Endothelial cell of umbilical vein (primary cell): ENCODE measurements around the gene AMIGO1. TPM values are rescaled to one million over a fixed set of nuclear protein-coding genes. Genes with fewer than 3 reads are reported as not detected.
A peak's percentile ranks its signal among the peaks of the same experiment; 100 is the strongest.

Experiments
- BruUV-seq: library from RNA; stranded (reverse); fragments of 400-500 nt; replicated peaks from 2 replicates; lab custom pipeline; 2021; lab: Mats Ljungman, UMichigan
- CTCF ChIA-PET: fragments of 300-600, 350-600 bp; sonication (Branson Sonifier 250); formaldehyde crosslinking; loops from one replicate; lab custom pipeline; 2021; ENCODE audit warnings: antibody characterized with exemption, inconsistent platforms; lab: Charles Lee
- POLR2A ChIA-PET: fragments of 300-600, 350-600 bp; sonication (Branson Sonifier 250); formaldehyde crosslinking; loops from one replicate; lab custom pipeline; 2021; ENCODE audit warnings: antibody characterized with exemption, inconsistent platforms; lab: Charles Lee
- DNase-seq: peaks from one replicate; pipeline ENCODE4 v3.0.0-alpha.2; 2011; ENCODE audit warnings: low read depth, low spot score
- FAIRE-seq: peaks from 2 replicates; lab custom pipeline; 2011; peaks lifted over from hg19 to GRCh38; lab: Jason Lieb, UNC
- H2AFZ ChIP-seq: 2 replicates; pipeline ENCODE4 v1.6.0; 2012; ENCODE audit warnings: low read depth, low read length, control low read depth, inconsistent platforms
- H3K27ac ChIP-seq: 2 replicates; pipeline ENCODE4 v1.5.1; 2011; ENCODE audit warnings: low read depth, mild to moderate bottlenecking, control low read depth, low read length, moderate library complexity; ENCODE audit not compliant: insufficient read depth
- H3K27me3 ChIP-seq, 2 experiments: 2 replicates each; pipeline versions ENCODE4 v1.6.0 to v1.6.1; 2011; ENCODE audit warnings: low read length in 2 of 2, mixed read lengths in 1 of 2; ENCODE audit not compliant: control insufficient read depth in 2 of 2, insufficient read depth in 2 of 2
- H3K36me3 ChIP-seq, 2 experiments: 2 replicates in 1 of 2; 3 replicates in 1 of 2; pipeline ENCODE4 v1.5.1; 2011; ENCODE audit warnings: low read length in 2 of 2, mild to moderate bottlenecking in 1 of 2, moderate library complexity in 1 of 2; ENCODE audit not compliant: control insufficient read depth in 2 of 2, insufficient read depth in 2 of 2; ENCODE audit errors: extremely low read depth in 1 of 2
- H3K4me1 ChIP-seq: 3 replicates; pipeline ENCODE4 v1.5.1; 2011; ENCODE audit warnings: mild to moderate bottlenecking, low read length; ENCODE audit not compliant: control insufficient read depth, insufficient read depth; ENCODE audit errors: extremely low read depth
- H3K4me2 ChIP-seq: 2 replicates; pipeline ENCODE4 v1.6.1; 2011; ENCODE audit warnings: low read length, control low read depth, mixed read lengths; ENCODE audit not compliant: insufficient read depth
- H3K4me3 ChIP-seq, 3 experiments: fragments of 200-600 bp in 1 of 3; sonication (generic), shearing (Covaris generic) in 1 of 3; replicated peaks in 1 of 3; 2 replicates each; pipeline ENCODE4 v1.5.1; 2011 to 2016; ENCODE audit warnings: control low read depth in 3 of 3, low read length in 3 of 3, mild to moderate bottlenecking in 2 of 3, inconsistent platforms in 1 of 3, low read depth in 1 of 3, moderate library complexity in 1 of 3; ENCODE audit not compliant: insufficient read depth in 1 of 3
- H3K79me2 ChIP-seq: 2 replicates; pipeline ENCODE4 v1.6.0; 2012; ENCODE audit warnings: low read length, inconsistent platforms; ENCODE audit not compliant: control insufficient read depth, insufficient read depth
- H3K9ac ChIP-seq: replicated peaks from 2 replicates; pipeline ENCODE3; 2011; ENCODE audit warnings: low read length, control low read depth; ENCODE audit not compliant: insufficient read depth; ENCODE audit errors: extremely low read depth
- H3K9me1 ChIP-seq: replicated peaks from 3 replicates; pipeline ENCODE4 v1.6.0; 2011; ENCODE audit warnings: mild to moderate bottlenecking, low read length; ENCODE audit not compliant: control insufficient read depth, insufficient read depth; ENCODE audit errors: extremely low read depth
- H3K9me3 ChIP-seq: replicated peaks from 2 replicates; pipeline ENCODE4 v1.5.1; 2012; ENCODE audit warnings: low read length, inconsistent platforms; ENCODE audit not compliant: control insufficient read depth, insufficient read depth
- H4K20me1 ChIP-seq: replicated peaks from 2 replicates; pipeline ENCODE3; 2011; ENCODE audit warnings: mild to moderate bottlenecking, low read length; ENCODE audit not compliant: control insufficient read depth, insufficient read depth; ENCODE audit errors: extremely low read depth
- CTCF ChIP-seq, 2 donors: IDR thresholded peaks; 1 replicate in 1 of 2; 2 replicates in 1 of 2; pipeline ENCODE4 v1.5.1; 2011; ENCODE audit warnings: low read length in 2 of 2, mild to moderate bottlenecking in 2 of 2, moderate library complexity in 2 of 2, control low read depth in 1 of 2, inconsistent platforms in 1 of 2, low read depth in 1 of 2; ENCODE audit not compliant: insufficient read depth in 1 of 2; ENCODE audit errors: extremely low read depth in 1 of 2
- EZH2 ChIP-seq: IDR thresholded peaks from 2 replicates; pipeline ENCODE4 v1.6.1; 2012; ENCODE audit warnings: borderline replicate concordance, low read depth, mild to moderate bottlenecking, moderate library complexity, low read length, inconsistent platforms; ENCODE audit not compliant: severe bottlenecking
- FOS ChIP-seq: IDR thresholded peaks from 2 replicates; pipeline ENCODE4 v1.6.1; 2011; ENCODE audit warnings: mild to moderate bottlenecking, low read length, moderate library complexity, borderline replicate concordance; ENCODE audit not compliant: insufficient read depth
- GATA2 ChIP-seq: IDR thresholded peaks from 2 replicates; pipeline ENCODE4 v1.7.0; 2011; ENCODE audit warnings: low read depth, mild to moderate bottlenecking, moderate library complexity, mixed read lengths, low read length; ENCODE audit not compliant: insufficient read length, insufficient read depth
- JUN ChIP-seq: IDR thresholded peaks from 2 replicates; pipeline ENCODE4 v1.6.1; 2011; ENCODE audit warnings: borderline replicate concordance, low read depth; ENCODE audit not compliant: insufficient read length, insufficient read depth
- MYC ChIP-seq: IDR thresholded peaks from one replicate; pipeline ENCODE4 v1.6.1; 2011; ENCODE audit warnings: mild to moderate bottlenecking, low read depth, low read length
- POLR2A ChIP-seq: IDR thresholded peaks from 2 replicates; pipeline ENCODE4 v1.6.1; 2012; ENCODE audit warnings: low read depth, mild to moderate bottlenecking, control low read depth, low read length
- POLR2AphosphoS5 ChIP-seq: IDR thresholded peaks from 2 replicates; pipeline ENCODE4 v1.6.1; 2012; ENCODE audit warnings: low read depth, mild to moderate bottlenecking, control low read depth, low read length, moderate library complexity; ENCODE audit not compliant: insufficient read depth
- dilution Hi-C: fragments of 300-500 bp; cut with MboI; formaldehyde crosslinking; loops from one replicate; pipeline ENCODE4 v1.15.0; 2019; ENCODE audit warnings: low sequenced_read_pairs; ENCODE audit not compliant: extremely low pct_ligation_motif_present
- intact Hi-C: fragments of 100-400 bp; cut with micrococcal nuclease; formaldehyde crosslinking; loops from one replicate; pipeline ENCODE4 v1.10.0; 2022
- polyA plus RNA-seq, 4 experiments: library from polyadenylated mRNA; depleted of rRNA in 3 of 4; stranded (reverse) in 3 of 4; unstranded in 1 of 4; fragments of >200 nt; gene quantifications; 2 replicates each; pipeline versions ENCODE4 v1.2.1 to v1.2.3, GENCODE V29; 2011 to 2012; ENCODE audit warnings: missing spikeins in 1 of 4
- total RNA-seq: library from RNA; stranded (reverse); gene quantifications from 2 replicates; pipeline ENCODE4 v1.2.3, GENCODE V29; 2021

AMIGO1 gene
- total and polyA plus RNA-seq, 2 donors (not counting 3 experiments of a cell fraction or from before 2014, with no cell fraction given) = 0.80 to 0.88 TPM

- Histone ChIP-seq H3K9ac (no peak overlapping the region), H3K4me3 (peak overlapping the region in 1 of 3 experiments; percentile 76), H4K20me1 (no peaks in the 10 kb centered on the region), H3K27ac (no peak overlapping the region), H2AFZ (peak overlapping the region; percentile 99), H3K36me3 (peaks cover 2% of the 10 kb centered on the region in 2 experiments), H3K9me3 (no peaks in the 10 kb centered on the region), H3K9me1 (no peaks in the 10 kb centered on the region), H3K79me2 (no peaks in the 10 kb centered on the region), H3K4me2 (peak overlapping the region; percentile 92), H3K4me1 (peaks cover 14% of the 10 kb centered on the region), H3K27me3 (peaks cover 17 to 21% of the 10 kb centered on the region in 2 experiments)
- FAIRE-seq (no peak), DNase-seq (no peak)
- POLR2A ChIA-PET = no interaction called here
- intact Hi-C loops (loop anchor here (10.0 kb wide), 3 partner anchors 130 to 280 kb away; partner anchors contain the start of genes AMPD2, EPS8L3 and GNAT2), dilution Hi-C loops (no loop called here)
- no TSS peak for BruUV-seq
- no peak for TF ChIP-seq JUN
- CTCF ChIA-PET = interaction anchor here (1.9 to 3.3 kb wide), 3 partner anchors 8 to 59 kb away, joined by 4 to 27 read pairs (median 19); partner anchors contain the start of genes CYB561D1 and PSMA5
Observed at GRCh38 chr1:109485001-109485400, 24.5 kb downstream of the AMIGO1 start.

GRCh38 chr1:109484519-109484975, 25.0 kb downstream of the AMIGO1 start:
- TF ChIP-seq POLR2AphosphoS5 = no peak
- no peak for TF ChIP-seq EZH2
- TF ChIP-seq POLR2A = no peak
- no peak for TF ChIP-seq MYC
- TF ChIP-seq FOS = no peak
- no peak for TF ChIP-seq CTCF (IDR thresholded peaks at IDR 0.05; ENCODE audit: extremely low read depth in 1 of 2, insufficient read depth in 1 of 2, low read depth in 1 of 2, low read length in 2 of 2)
- no peak for TF ChIP-seq GATA2
- POLR2A ChIA-PET = interaction anchor here (0.8 to 1.2 kb wide), 3 partner anchors 9 to 287 kb away, joined by 3 to 6 read pairs (median 3); partner anchors contain the start of gene CYB561D1
- Histone ChIP-seq H3K9ac (peak overlapping the region; percentile 93), H3K4me3 (peak overlapping the region; percentile 66 to 76 (median 69)), H3K27me3 (peaks cover 17 to 21% of the 10 kb centered on the region in 2 experiments), H4K20me1 (no peaks in the 10 kb centered on the region), H3K36me3 (peaks cover 2% of the 10 kb centered on the region in 2 experiments), H3K4me2 (peak overlapping the region; percentile 92), H3K9me3 (no peaks in the 10 kb centered on the region), H3K4me1 (peaks cover 14% of the 10 kb centered on the region), H2AFZ (peak overlapping the region; percentile 99), H3K79me2 (no peaks in the 10 kb centered on the region), H3K27ac (peak overlapping the region; percentile 83), H3K9me1 (no peaks in the 10 kb centered on the region)
- TSS peak; percentile 73 for BruUV-seq
- peak; percentile 33 for FAIRE-seq
- intact Hi-C loops = loop anchor here (10.0 kb wide), 3 partner anchors 130 to 280 kb away; partner anchors contain the start of genes AMPD2, EPS8L3 and GNAT2
- CTCF ChIA-PET = interaction anchor here (3.1 to 3.4 kb wide), 3 partner anchors 9 to 48 kb away, joined by 19 to 27 read pairs (median 22); partner anchors contain the start of gene CYB561D1
- DNase-seq = no peak
- dilution Hi-C loops = no loop called here
